Right atrium auricular region (tissue), 2 donors: ENCODE results near the gene DPM2. TPM values are rescaled to one million over a fixed set of nuclear protein-coding genes. Genes with fewer than 3 reads are reported as not detected.
A peak's percentile ranks its signal among the peaks of the same experiment; 100 is the strongest.

Source experiments
- DNase-seq: peaks from one replicate; pipeline ENCODE4 v3.0.0-alpha.2; 2019; ENCODE audit warnings: low spot score
- H3K27ac ChIP-seq, 2 donors: fragments of 200-600 bp; sonication (generic); 1 replicate in 1 of 2; 2 replicates in 1 of 2; pipeline ENCODE4 v1.5.1; 2016 to 2019
- H3K27me3 ChIP-seq, 2 donors: fragments of 200-600 bp; sonication (generic); one replicate each; pipeline versions ENCODE4 v1.5.1 to v1.6.0; 2017 to 2019
- H3K36me3 ChIP-seq: fragments of 200-600 bp; sonication (generic); one replicate; pipeline ENCODE4 v1.5.1; 2016
- H3K4me1 ChIP-seq, 2 donors: fragments of 200-600 bp; sonication (generic); one replicate each; pipeline versions ENCODE4 v1.5.1 to v1.6.0; 2017 to 2019
- H3K4me3 ChIP-seq, 2 donors: fragments of 200-600 bp; sonication (generic); 1 replicate in 1 of 2; 2 replicates in 1 of 2; pipeline ENCODE4 v1.5.1; 2017 to 2019; ENCODE audit warnings: mild to moderate bottlenecking in 1 of 2, moderate library complexity in 1 of 2
- H3K9me3 ChIP-seq, 2 donors: fragments of 200-600 bp; sonication (generic); one replicate each; pipeline ENCODE4 v1.5.1; 2019
- total RNA-seq, 2 donors: library from RNA; depleted of rRNA; stranded (reverse); fragments of >200 nt; gene quantifications; one replicate each; pipeline ENCODE4 v1.1.0, GENCODE V29; 2016
- TF ChIP-seq, protein P1 (sequence below), 2 donors: fragments of 200-600 bp; sonication (generic); IDR thresholded peaks; one replicate each; pipeline ENCODE4 v1.5.1; 2019; ENCODE audit warnings: antibody characterized with exemption in 2 of 2

DPM2 gene
- total RNA-seq, 2 donors from 2014 or later: 4.7 to 11.4 TPM

DNA sequence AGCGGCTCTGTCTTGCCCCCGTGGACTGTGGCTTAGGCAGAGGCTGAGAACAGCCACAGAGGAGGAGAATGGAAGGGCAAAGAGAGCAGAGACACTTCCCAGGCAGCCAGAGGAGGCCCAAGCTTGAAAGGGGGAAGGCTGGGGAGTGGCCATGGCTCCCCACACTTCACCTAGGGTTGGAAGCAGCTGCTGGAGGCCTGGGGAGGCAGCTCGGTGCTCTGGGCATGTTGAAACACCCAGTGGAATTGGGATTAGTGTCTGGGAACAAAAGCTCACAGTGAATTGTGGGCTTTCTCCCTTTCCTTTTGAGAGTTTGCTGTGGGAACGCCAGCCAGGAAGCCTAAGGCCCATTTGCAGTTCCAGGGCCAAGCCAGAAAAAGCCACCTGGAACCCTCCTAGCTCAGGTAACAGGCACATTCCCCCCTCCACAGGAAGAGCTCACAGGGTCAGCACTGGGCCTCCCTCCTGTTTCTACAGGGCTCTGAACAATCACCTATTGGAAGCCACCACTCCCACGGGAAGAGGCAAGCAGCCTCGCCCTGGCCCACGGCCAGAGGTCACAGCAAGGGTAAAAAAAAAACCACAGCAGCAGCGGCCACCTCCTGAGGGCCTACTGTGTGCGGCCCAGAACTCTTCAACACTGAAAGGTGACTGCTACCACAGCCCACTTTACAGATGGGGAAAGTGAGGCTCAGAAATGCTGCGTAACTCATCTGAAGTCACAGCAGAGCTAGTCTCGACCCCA lies 22.9 kb upstream of the DPM2 start:
- peak overlapping the region; percentile 54 to 75 for H3K27ac ChIP-seq
- DNase-seq: no peak
- no peaks in the 10 kb centered on the region for H3K27me3 ChIP-seq
- H3K4me3 ChIP-seq: no peak overlapping the region
- TF ChIP-seq, protein P1, sequence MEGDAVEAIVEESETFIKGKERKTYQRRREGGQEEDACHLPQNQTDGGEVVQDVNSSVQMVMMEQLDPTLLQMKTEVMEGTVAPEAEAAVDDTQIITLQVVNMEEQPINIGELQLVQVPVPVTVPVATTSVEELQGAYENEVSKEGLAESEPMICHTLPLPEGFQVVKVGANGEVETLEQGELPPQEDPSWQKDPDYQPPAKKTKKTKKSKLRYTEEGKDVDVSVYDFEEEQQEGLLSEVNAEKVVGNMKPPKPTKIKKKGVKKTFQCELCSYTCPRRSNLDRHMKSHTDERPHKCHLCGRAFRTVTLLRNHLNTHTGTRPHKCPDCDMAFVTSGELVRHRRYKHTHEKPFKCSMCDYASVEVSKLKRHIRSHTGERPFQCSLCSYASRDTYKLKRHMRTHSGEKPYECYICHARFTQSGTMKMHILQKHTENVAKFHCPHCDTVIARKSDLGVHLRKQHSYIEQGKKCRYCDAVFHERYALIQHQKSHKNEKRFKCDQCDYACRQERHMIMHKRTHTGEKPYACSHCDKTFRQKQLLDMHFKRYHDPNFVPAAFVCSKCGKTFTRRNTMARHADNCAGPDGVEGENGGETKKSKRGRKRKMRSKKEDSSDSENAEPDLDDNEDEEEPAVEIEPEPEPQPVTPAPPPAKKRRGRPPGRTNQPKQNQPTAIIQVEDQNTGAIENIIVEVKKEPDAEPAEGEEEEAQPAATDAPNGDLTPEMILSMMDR (IDR thresholded peaks at IDR 0.05): no peak
- no peaks in the 10 kb centered on the region for H3K36me3 ChIP-seq
- H3K4me1 ChIP-seq: peaks cover 0 to 53% of the 10 kb centered on the region in 2 donors
- H3K9me3 ChIP-seq: no peaks in the 10 kb centered on the region

DNA sequence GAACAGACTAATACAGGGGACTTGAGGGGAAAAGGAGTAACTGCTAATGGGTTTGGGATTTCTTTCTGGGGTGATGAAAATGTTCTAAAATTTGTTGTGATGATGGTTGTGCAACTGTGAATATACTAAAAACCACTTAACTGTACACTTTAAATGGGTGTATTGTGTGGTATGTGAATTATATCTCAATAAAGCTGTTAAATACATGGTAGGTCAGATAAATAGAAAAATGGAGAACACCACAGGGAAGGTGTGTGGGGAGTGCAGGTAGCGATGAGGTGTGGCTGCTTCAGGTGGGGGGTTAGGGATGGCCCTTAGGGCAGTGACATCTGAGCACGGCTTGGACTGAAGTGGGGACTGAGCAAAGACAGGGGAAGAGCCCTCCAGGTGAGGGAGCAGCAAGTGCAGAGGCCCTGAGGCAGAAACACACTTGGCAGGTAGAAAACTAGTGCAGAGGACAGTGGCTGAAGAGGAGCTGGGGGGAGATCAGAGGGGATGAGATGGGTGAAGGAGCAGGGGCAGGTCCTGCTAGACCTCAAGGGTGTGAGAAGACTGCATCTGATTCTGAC lies 22.3 kb upstream of the DPM2 start:
- H3K4me1 ChIP-seq: peaks cover 0 to 53% of the 10 kb centered on the region in 2 donors
- no peaks in the 10 kb centered on the region for H3K36me3 ChIP-seq
- TF ChIP-seq, protein P1 (IDR thresholded peaks at IDR 0.05): no peak
- H3K27ac ChIP-seq: peak overlapping the region; percentile 54 to 75
- no peaks in the 10 kb centered on the region for H3K27me3 ChIP-seq
- H3K9me3 ChIP-seq: no peaks in the 10 kb centered on the region
- DNase-seq: no peak
- no peak overlapping the region for H3K4me3 ChIP-seq

DNA sequence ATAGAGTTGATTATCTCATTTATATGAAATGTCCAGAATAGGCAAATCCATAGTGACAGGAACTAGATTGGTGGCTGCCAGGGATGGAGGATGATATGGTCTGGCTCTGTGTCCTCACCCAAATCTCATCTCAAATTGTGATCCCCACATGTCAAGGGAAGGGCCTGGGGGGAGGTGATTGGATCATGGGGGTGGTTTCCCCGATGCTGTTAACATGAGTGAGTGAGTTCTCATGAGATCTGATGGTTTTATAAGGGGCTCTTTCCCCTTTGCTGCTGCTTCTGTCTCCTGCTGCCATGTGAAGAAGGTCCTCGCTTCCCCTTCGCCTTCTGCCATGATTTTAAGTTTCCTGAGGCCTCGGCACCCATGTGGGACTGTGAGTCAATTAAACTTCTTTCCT lies 21.7 kb upstream of the DPM2 start:
- H3K4me1 ChIP-seq: peaks cover 0 to 53% of the 10 kb centered on the region in 2 donors
- no peak for DNase-seq
- H3K9me3 ChIP-seq: no peaks in the 10 kb centered on the region
- H3K27ac ChIP-seq: peak overlapping the region; percentile 54 to 75
- TF ChIP-seq, protein P1 (IDR thresholded peaks at IDR 0.05): no peak
- H3K36me3 ChIP-seq: no peaks in the 10 kb centered on the region
- H3K4me3 ChIP-seq: no peak overlapping the region
- no peaks in the 10 kb centered on the region for H3K27me3 ChIP-seq

DNA sequence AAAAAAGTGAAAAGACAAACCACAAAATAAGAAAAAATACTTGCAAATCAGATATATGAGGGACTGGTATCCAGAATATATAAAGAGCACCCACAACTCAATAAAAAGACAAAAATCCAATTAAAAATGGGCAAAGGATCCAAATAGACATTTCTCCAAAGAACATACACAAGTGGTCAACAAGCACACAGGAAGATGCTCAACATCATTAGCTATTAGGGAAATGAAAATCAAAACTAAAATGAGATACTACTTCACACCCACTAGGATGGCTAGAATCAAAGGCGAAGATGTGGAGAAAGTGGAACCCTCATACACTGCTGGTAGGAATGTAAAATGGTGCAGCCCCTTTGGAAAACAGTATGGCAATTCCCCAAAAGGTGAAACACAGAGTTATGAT lies 21.1 kb upstream of the DPM2 start:
- DNase-seq: no peak
- Histone ChIP-seq H3K9me3 (no peaks in the 10 kb centered on the region), H3K27me3 (no peaks in the 10 kb centered on the region), H3K4me1 (peaks cover 0 to 53% of the 10 kb centered on the region in 2 donors), H3K36me3 (no peaks in the 10 kb centered on the region), H3K4me3 (no peak overlapping the region), H3K27ac (no peak overlapping the region)
- TF ChIP-seq, protein P1 (IDR thresholded peaks at IDR 0.05): no peak

DNA sequence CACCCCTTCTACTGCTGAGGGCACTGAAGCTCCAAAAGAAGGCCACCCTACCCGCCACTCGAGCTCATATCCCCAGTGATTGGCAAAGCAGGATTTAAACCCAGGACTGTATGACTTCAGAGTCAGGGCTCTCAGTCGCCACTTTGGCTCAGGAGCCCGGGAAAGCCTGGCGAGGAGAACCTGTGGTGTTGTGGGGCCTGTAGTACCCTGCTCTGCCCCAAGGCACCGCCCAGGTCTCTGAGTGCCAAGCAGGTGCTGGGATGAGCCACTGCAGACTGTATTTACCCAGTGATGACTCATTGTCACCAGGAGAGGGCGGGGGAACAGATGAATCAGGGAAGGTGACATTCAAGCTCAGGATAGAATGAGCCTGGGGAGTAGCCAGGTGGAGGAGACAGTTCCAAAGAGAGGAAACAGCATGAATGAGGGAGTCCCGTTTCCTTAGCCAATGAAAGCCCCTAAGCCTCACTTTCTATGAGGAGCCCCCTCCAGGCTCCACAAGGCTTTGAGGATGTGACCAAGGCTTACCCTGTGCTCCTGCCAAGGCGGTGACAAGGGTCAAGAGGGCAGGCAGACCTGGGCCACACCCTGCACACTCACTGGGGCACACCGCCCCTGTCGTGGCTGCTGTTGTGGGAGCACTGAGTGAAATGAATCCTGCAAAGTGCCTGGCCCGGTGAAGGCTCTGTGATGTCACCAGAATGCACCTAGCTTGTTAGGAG lies 17.8 kb upstream of the DPM2 start:
- TF ChIP-seq, protein P1 (IDR thresholded peaks at IDR 0.05): peak; percentile 20 to 28
- H3K36me3 ChIP-seq: no peaks in the 10 kb centered on the region
- no peaks in the 10 kb centered on the region for H3K9me3 ChIP-seq
- no peak overlapping the region for H3K4me3 ChIP-seq
- no peak for DNase-seq
- peaks cover 0 to 44% of the 10 kb centered on the region in 2 donors for H3K4me1 ChIP-seq
- peak overlapping the region; percentile 76 to 86 for H3K27ac ChIP-seq
- H3K27me3 ChIP-seq: no peaks in the 10 kb centered on the region
